Activated CD4-positive, CD25-positive, alpha-beta regulatory T cell treated with anti-CD3 and anti-CD28 coated beads, Interleukin-2, amount 50 U/mL, for 16 hours (primary cell): Measurements from ENCODE around the gene HPCA.

ENCODE experiments used
- DNase-seq: peaks from one replicate; pipeline ENCODE4 v3.0.0-alpha.2; 2020; ENCODE audit warnings: low read depth, low spot score

Gene HPCA

DNA sequence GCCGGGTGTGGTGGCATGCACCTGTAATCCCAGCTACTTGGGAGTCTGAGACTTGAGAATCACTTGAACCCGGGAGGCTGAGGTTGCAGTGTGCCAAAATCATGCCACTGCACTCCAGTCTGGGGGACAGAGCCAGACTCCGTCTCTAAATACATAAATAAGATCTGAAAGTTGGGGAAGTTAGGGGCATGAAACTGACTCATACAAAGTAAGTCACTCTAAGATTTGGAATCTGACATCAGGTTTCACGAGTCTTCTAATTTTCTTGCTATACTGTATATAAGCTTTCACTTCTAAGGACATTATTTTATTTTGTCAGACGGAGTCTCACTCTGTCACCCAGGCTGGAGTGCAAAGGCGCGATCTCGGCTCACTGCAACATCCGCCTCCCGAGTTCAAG, 48.2 kb downstream of the HPCA start:
- DNase-seq = no peak

- DNase-seq = no peak
Measured at GRCh38 chr1:32937061-32937460, 50.8 kb downstream of the HPCA start.

- no peak for DNase-seq
Measured at GRCh38 chr1:32939655-32940371, 53.5 kb downstream of the HPCA start.

GRCh38 chr1:32944180-32944579, 57.9 kb downstream of the HPCA start:
- no peak for DNase-seq
